ENCODE data around the gene MBOAT1. TPM values are rescaled to one million over a fixed set of nuclear protein-coding genes. Genes with fewer than 3 reads are reported as not detected.

The MBOAT1 gene
- total and polyA plus RNA-seq, 3 donors from 2014 or later = 4.1 to 5.3 (median 4.5) TPM

DNA sequence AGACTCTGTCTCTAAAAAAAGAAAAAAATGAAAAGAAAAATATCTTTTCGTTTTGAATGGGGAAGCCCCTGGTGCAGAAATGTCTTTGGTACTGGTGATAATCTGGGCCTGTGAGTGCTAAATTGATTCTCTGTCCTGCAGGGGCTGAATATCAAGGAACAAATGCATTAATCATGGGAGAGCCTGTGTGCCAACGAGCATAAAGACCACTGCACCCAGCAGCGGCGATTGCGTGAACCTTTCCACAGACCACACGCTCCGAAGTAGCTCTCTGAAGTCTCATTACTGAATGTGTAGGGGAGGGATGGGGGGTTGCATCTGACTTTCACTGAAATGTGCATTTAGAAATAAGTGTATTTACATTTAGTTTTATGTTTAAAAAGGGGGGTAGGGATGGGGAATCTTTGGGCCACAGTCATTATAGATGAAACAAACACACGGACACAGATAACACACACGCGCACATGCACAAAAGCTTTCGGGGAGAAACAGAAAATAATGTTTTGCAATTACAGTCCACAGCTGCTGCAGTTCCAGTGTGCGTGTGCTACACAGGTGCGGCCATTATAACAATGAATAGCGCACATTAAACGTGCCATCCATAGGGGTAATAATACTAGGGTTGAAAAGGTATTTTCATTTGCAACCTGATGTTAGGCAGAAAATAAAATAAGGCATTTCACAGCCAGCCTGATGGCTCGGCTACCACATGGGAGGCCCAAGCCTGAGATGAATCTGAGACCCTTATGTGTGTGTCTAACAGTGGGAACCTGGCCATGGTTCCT, 154.0 kb downstream of the MBOAT1 start:
- WGBS, 2 donors = 63 to 73% methylated on average over 16 of the region's 16 CpGs
- no peak for DNase-seq
- Histone ChIP-seq H3K4me1 (no peaks in the 10 kb centered on the region), H3K27me3 (no peaks in the 10 kb centered on the region), H3K9me3 (no peaks in the 10 kb centered on the region), H3K36me3 (ENCODE audit: low read depth, missing control alignments) (no peaks in the 10 kb centered on the region), H3K4me3 (no peak overlapping the region), H3K27ac (no peak overlapping the region)
- TF ChIP-seq, protein P1, sequence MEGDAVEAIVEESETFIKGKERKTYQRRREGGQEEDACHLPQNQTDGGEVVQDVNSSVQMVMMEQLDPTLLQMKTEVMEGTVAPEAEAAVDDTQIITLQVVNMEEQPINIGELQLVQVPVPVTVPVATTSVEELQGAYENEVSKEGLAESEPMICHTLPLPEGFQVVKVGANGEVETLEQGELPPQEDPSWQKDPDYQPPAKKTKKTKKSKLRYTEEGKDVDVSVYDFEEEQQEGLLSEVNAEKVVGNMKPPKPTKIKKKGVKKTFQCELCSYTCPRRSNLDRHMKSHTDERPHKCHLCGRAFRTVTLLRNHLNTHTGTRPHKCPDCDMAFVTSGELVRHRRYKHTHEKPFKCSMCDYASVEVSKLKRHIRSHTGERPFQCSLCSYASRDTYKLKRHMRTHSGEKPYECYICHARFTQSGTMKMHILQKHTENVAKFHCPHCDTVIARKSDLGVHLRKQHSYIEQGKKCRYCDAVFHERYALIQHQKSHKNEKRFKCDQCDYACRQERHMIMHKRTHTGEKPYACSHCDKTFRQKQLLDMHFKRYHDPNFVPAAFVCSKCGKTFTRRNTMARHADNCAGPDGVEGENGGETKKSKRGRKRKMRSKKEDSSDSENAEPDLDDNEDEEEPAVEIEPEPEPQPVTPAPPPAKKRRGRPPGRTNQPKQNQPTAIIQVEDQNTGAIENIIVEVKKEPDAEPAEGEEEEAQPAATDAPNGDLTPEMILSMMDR (IDR thresholded peaks at IDR 0.05) = no peak
- TF ChIP-seq POLR2A (IDR thresholded peaks at IDR 0.05) = no peak
- intact Hi-C loops (cut with DNase I; ENCODE audit: low total_unique reads) = no loop called here

DNA sequence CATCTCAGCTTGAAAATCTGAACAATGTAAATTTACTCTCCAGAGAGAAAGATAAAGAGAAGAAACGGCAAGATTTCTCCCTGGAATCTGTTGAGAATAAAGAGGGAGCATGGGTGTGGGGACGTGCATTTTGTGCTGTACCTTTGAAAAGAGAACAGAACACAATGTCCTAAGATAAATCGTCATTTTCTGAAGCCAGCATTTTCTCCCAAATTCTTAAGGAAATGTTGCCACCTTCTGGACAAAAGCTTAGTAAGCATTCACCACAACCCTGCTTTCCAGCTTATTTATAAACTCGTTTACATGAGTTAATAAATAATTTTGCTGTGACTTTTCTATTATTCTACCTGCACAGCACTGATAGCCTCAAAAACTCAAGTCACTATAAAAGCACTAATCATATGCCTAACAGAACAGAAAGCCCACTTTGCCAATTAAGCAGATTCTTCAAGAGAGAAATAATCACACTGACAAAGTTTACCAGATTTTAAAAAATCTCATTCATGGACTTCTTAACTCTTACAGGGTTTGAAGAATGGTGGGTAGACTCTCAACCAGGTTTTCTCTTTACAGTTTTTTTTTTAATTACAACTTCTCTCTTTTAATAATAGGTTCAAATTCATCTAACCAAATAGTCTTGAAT, 155.8 kb downstream of the MBOAT1 start:
- TF ChIP-seq, protein P1 (IDR thresholded peaks at IDR 0.05) = peak; percentile 54 to 63 (median 56)
- TF ChIP-seq POLR2A (IDR thresholded peaks at IDR 0.05) = no peak
- H3K27me3 ChIP-seq = no peaks in the 10 kb centered on the region
- intact Hi-C loops (cut with DNase I; ENCODE audit: low total_unique reads) = no loop called here
- DNase-seq = no peak
- 8 to 10% methylated on average over 4 of the region's 4 CpGs for WGBS, 2 donors
- peak overlapping the region in 1 of 2 donors; percentile 53 for H3K27ac ChIP-seq
- no peaks in the 10 kb centered on the region for H3K9me3 ChIP-seq
- no peak overlapping the region for H3K4me3 ChIP-seq
- H3K4me1 ChIP-seq = no peaks in the 10 kb centered on the region
- H3K36me3 ChIP-seq (ENCODE audit: low read depth, missing control alignments) = no peaks in the 10 kb centered on the region

DNA sequence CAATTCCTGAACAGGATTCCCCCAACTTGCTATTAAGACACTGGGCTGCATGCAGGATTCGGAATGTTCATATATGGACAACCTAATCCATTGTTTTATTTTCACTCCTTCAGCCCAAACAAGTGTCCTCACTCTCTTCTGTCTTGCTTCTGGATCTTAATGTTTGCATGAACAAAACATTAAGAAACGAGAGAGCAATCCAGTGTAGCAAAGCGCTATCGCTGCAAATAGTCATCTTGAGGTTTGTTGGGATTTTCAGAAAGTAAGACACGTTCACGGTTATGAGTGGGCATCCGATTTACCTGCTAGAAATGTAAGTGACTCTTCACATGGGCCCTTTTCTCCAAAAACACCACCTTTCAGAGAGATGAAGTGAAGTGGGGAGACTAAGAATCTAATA, 156.4 kb downstream of the MBOAT1 start:
- TF ChIP-seq, protein P1 (IDR thresholded peaks at IDR 0.05) = no peak
- no peak for TF ChIP-seq POLR2A (IDR thresholded peaks at IDR 0.05)
- Histone ChIP-seq H3K4me1 (no peaks in the 10 kb centered on the region), H3K27me3 (no peaks in the 10 kb centered on the region), H3K9me3 (no peaks in the 10 kb centered on the region), H3K4me3 (no peak overlapping the region), H3K27ac (peak overlapping the region in 1 of 2 donors; percentile 53), H3K36me3 (ENCODE audit: low read depth, missing control alignments) (no peaks in the 10 kb centered on the region)
- no peak for DNase-seq
- 65 to 72% methylated on average over 7 of the region's 7 CpGs for WGBS, 2 donors
- intact Hi-C loops (cut with DNase I; ENCODE audit: low total_unique reads) = no loop called here

Other genes with a start within 250 kb of the MBOAT1 start
- 1 to 10 TPM; 7.4 to 8.0 TPM for gene E2F3, start 189.4 kb upstream of the MBOAT1 start, total RNA-seq
- gene E2F3, start 189.4 kb upstream of the MBOAT1 start, polyA plus RNA-seq (ENCODE audit: insufficient read depth, low read depth, low replicate concordance) = 8.7 TPM

Measured in testis (tissue), 3 donors.